ENCODE measurements around the gene DHTKD1.
"Not testable (repeated sequence)": the region's sequence is repeated elsewhere in the genome, so short reads cannot be mapped to it uniquely, and the experiment has no call there.

The DHTKD1 gene

DNA sequence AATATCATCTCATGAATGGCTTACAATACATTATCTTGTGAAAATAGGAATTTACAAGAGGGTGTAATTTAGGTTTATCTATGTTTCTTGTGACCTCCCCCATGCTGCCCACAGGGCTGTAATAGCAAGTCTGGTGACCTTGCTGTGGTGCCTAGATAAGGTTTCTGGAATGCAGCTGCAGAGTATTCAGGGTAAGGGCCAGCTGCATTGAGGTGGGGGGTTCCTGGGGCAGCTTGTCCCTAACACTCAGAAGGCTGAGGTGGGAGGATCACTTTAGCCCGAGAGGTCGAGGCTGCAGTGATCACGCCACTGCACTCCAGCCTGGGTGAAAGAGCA, 5.3 kb upstream of the DHTKD1 start:
- DNase-seq, result no peak

- no peak for DNase-seq
Measured at GRCh38 chr10:12067336-12067735, 1.4 kb upstream of the DHTKD1 start.

- not testable (repeated sequence) for DNase-seq
Measured at GRCh38 chr10:12071441-12071840, 2.7 kb downstream of the DHTKD1 start.

DNA sequence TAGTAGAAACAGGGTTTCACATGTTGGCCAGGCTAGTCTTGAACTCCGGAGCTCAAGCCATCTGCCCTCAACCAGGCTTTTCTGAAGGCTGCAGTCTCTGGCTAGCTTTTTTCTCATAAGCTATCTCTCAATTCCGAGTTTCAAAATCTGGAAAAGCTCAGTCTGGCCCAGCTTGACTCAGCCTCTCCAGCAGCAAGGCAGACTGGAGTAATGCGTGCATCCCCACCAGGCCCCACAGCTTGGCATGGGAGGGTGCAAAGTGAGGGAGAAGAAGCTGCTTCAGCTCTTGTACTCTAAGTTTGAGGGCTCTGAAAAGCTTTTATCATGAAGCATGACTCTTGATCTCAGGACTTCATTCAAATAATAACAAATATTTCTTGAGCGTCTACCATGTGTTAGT, 4.8 kb downstream of the DHTKD1 start:
- DNase-seq, result no peak

DNA sequence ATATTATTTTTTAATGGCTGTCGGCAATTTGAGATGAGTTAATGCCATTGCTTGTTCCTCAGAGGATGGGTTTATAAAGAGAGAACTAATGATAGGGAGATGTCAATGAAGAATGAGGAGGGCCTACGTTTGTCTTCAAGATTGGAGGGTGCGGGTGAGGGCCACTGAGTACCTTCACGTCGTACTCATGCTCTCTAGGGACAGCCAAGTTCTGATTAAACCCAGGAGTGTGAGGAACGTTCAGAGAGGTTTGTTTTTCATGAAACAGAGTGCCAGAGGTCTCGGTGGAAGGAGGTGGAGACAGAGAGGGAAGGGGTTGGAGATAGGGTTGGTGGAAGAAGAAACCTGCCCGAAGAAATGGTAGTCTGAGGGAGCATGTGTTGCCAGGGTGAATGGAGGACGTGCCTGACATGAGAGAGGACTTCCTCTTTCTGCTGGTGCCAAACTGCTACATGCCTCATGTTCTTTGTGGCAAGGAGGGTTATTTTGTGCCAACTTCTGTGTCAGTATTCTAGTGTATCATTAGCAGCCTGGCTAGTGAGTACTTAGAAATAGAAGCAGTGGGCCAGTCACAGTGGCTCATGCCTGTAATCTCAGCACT, 8.9 kb downstream of the DHTKD1 start:
- DNase-seq, result no peak

DNA sequence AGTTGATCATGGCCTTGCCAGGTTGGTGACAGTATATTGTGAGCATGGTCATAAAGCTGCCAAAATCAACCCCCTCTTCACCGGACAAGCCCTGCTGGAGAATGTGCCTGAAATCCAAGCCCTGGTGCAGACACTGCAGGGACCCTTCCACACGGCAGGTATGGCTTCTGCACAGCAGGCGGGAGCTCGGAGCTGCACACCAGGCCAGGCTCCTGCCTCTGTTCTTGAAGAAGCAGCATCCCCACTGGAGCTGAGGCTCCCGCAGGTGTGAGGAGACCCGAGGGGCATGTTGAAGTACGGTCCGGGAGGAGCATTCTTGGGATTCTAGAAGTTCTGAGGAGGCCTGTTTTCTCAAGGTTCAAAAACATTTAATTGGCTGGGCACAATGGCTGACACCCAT, 12.7 kb downstream of the DHTKD1 start:
- DNase-seq, result no peak

DNA sequence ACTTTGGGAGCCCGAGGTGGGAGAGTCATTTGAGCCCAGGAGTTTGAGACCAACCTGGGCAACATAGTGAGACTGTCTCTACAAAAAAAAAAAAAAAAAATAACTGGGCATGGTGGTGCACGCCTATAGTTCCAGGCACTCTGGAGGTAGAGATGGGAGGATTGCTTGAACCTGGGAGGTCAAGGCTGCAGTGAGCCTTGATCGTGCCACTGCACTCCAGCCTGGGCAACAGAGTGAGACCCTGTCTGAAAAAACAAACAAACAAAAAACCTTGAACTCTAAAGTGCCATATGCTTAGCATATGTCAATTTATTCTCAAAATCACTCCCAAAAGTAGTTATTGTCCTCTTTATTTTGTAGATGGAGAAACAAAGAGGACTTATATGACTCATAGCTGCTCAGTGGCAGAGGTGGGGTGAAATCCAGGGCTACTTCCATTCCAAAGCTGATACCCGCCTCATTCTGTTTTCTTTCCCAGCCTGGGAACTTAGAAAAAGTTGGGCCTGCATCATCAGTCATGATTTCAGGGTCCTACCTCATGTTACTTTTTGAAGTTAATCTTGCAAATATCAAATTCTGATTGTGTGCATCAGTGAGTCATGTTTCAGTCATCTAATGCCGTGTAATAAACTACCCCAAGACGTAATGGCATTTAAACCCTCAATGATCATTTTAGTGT, 13.3 kb downstream of the DHTKD1 start:
- DNase-seq, result no peak

DNA sequence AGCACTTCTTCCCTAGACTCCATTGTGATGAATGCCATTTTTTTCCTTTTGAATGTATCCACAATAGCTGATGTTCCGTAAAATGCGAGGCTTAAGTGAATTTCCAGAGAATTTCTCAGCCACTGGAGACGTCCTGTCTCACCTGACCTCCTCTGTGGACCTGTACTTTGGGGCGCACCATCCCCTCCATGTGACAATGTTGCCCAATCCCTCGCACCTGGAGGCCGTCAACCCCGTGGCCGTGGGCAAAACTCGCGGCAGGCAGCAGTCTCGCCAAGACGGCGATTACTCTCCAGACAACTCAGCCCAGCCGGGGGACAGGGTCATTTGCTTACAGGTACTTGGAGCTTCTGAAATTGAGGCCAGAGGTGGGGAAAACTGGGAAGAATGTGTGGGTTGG, 20.2 kb downstream of the DHTKD1 start:
- no peak for DNase-seq

- no peak for DNase-seq
Measured at GRCh38 chr10:12091421-12091820, 22.7 kb downstream of the DHTKD1 start.

DNA sequence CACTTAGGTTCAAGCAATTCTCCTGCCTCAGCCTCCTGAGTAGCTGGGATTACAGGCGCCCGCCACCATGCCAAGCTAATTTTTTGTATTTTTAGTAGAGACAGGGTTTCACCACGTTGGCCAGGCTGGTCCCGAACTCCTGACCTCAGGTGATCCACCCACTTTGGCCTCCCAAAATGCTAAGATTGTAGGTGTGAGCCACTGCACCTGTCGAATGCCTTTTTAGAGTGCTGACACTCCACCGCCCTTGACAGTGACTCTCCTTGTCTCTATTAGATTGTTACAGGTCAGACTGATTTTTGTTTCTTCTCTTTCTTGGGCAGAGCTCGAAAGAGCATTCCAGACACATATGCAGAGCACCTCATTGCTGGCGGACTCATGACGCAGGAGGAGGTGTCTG, 28.6 kb downstream of the DHTKD1 start:
- DNase-seq, result not testable (repeated sequence)

- no peak for DNase-seq
Measured at GRCh38 chr10:12097791-12098190, 29.0 kb downstream of the DHTKD1 start.

- no peak for DNase-seq
Measured at GRCh38 chr10:12098966-12099365, 30.2 kb downstream of the DHTKD1 start.

DNA sequence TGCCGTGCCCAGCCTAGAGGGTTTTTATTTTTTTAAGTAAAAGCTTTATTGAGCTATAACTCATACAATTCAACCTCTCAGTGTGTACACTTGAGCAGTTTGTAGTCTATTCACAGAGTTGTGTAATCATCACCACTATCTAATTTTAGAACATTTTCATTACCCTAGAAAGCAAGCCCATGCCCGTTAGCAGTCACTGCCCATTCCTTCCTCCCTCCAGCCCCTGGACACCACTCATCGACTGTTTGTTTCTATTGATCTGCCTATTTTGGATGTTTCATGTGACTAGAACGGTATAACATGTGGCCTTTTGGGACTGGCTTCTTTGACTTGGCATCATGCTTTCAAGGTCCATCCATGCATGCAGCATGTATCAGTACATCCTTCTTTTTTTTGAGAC, 35.0 kb downstream of the DHTKD1 start:
- no peak for DNase-seq

DNA sequence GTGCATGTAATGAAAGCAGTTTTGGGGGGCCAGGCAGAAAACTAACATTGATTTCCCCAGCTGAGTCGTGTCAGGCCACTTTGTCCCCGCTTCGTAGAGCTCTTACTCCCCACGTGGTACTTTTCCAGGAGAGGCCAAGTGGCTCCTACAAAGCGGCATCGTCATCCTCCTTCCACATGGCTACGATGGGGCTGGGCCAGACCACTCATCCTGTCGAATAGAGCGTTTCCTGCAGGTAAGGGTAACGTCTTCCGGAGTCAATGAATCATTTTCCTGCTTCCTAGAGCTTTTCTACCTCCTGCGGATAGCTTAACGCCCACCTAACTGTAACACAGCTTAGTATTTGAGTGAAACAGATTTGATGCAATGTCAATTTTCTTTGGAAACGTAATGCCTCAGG, 39.0 kb downstream of the DHTKD1 start:
- no peak for DNase-seq

GRCh38 chr10:12109286-12109685, 40.5 kb downstream of the DHTKD1 start:
- no peak for DNase-seq

GRCh38 chr10:12111528-12111927, 42.8 kb downstream of the DHTKD1 start:
- DNase-seq, result no peak

DNA sequence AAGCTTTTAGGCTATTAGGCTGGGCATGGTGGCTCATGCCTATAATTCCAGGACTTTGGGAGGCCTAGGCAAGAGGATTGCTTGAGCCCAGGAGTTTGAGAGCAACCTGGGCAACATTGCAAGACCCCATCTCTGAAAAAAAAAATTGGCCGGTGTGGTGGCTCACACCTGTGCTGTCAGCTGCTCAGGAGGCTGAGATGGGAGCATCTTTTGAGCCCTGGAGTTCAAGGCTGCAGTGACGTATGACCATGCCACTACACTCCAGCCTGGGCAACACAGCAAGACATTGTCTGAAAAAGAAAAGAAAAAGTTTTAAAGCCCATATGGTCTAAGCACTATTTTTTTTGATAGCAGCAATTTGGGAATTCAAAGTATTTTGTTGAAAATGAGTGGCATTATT, 44.9 kb downstream of the DHTKD1 start:
- DNase-seq, result no peak

- peak in 1 of 5 donors; percentile 28 for DNase-seq
Measured at GRCh38 chr10:12121673-12122072, 52.9 kb downstream of the DHTKD1 start.

GRCh38 chr10:12129222-12130111, 60.7 kb downstream of the DHTKD1 start, which contains the start of gene SEC61A2:
Gene SEC61A2 (plus strand): TSS chr10:12129677. CDS start chr10:12129788, 111 bp downstream.
- DNase-seq, result peak; percentile 94 to 100 (median 98)

DNA sequence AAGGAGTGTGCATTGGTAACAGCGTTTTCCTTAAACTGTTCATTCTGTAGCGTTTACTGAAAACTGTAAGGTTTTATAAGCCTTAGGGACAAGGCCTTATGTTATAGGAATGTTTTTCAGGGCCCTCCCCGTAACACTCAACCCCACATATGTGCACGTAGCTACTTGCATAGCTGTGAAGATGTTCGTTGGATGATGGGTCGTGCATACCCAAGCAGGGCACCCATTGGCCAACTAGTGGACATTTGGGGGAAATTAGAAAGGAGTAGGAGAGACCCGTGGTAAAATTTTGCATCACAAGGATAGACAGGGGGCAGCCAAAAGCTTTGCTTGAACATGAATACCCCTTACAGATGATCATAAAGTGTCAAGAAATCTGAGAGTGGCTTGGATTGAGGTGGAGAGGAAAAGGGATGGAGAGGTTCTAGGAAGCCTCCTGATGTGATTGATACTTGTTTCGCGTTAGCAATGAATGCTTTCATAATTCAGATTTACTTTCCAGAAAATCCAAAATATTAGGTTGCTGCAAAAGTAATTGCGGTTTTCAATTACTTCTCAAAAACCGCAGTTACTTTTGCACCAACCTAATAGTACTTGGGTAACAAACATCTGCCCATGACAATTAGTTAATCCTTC, 61.6 kb downstream of the DHTKD1 start:
- DNase-seq, result peak in 2 of 5 donors; percentile 16 to 69

DNA sequence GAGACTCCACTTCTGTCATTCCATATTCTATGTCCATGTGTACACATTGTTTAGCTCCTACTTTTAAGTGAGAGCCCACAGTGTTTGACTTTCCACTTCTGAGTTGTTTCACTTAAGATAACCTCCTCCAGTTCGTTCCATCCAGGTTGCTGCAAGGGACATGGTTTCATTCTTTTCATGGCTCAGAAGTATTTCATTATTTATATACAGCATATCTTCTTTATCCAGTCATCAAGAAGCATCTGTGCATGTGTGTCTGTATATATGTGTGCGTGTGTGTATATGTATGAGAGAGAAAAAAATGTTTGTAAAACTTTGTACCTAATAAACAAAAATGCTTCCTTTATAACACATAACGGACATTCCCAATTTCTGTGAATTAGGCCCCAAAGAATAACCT, 66.9 kb downstream of the DHTKD1 start:
- no peak for DNase-seq

DNA sequence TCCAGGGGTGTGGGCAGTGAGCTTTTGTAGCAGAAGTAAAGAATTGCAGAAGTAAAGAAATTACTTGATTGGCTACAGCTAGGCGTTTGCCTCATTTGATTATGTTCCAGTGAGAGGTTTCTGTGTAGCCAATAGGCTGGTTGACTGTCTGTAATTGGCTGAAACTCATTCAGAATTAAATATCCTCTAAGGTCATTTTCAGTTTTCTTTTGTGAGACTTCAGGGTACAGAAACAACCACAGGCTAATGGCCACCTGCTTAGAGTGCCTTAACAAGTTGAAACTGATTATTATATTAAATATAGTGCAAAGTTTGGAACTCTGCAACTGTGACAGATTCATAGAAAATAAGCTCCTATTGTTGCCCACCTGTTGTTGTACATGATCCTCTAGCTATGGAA, 71.3 kb downstream of the DHTKD1 start:
- no peak for DNase-seq

DNA sequence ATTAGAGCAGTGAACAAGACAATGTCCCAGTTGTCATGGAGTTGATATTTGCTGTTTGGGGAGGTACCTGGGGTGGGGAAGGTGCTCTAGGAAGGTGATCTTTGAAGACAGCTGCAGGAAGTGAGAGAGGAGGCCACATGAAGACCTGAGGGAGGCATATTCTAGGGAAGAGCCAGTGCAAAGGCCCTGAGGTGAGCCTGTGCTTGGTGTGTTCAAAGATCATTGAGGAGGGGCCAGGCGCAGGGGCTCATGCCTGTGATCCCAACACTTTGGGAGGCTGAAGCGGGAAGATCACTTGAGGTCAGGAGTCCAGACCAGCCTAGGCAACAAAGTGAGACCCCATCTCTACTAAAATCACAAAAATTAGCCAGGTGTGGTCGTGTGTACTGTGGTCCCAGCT, 75.8 kb downstream of the DHTKD1 start:
- no peak for DNase-seq

Data from T-helper 1 cell (primary cell).